ENCODE measurements around the gene ALMS1.

The ALMS1 gene

GRCh38 chr2:73640511-73640911, 254.9 kb downstream of the ALMS1 start:
- Histone ChIP-seq H3K27ac (ENCODE audit: low read depth, low read length) (no peak overlapping the region), H3K4me2 (ENCODE audit: low read length) (no peak overlapping the region)

GRCh38 chr2:73640946-73641766, 255.5 kb downstream of the ALMS1 start:
- Histone ChIP-seq H3K27ac (ENCODE audit: low read depth, low read length) (no peak overlapping the region), H3K9me2 (replicated peaks; ENCODE audit: control insufficient read depth, low read length) (no peaks in the 10 kb centered on the region), H3K79me2 (ENCODE audit: control insufficient read depth, low read length) (no peaks in the 10 kb centered on the region), H3K27me3 (ENCODE audit: control insufficient read depth, low read length) (no peaks in the 10 kb centered on the region), H3F3A (ENCODE audit: control insufficient read depth, insufficient read depth) (no peaks in the 10 kb centered on the region), H3K36me3 (ENCODE audit: control insufficient read depth, low read length) (no peaks in the 10 kb centered on the region), H4K20me1 (ENCODE audit: control insufficient read depth, insufficient read depth, low read depth, low read length) (no peaks in the 10 kb centered on the region), H3K4me1 (ENCODE audit: control insufficient read depth, low read length) (no peaks in the 10 kb centered on the region), H3K4me3 (ENCODE audit: low read length) (no peak overlapping the region), H3K9me3 (ENCODE audit: control insufficient read depth, insufficient read depth, low read length) (peaks cover 3% of the 10 kb centered on the region; the same call in 1 of the 2 replicates), H3K4me2 (ENCODE audit: low read length) (no peak overlapping the region)
- no peak for TF ChIP-seq CTCF (IDR thresholded peaks at IDR 0.05; ENCODE audit: low read depth, low read length, poor library complexity, severe bottlenecking)
- TF ChIP-seq EZH2phosphoT487 (IDR thresholded peaks at IDR 0.05; ENCODE audit: borderline replicate concordance, low read length): no peak

More at GRCh38 chr2:73640511-73640911, 254.9 kb downstream of the ALMS1 start:
- no peaks in the 10 kb centered on the region for H3K4me1 ChIP-seq (ENCODE audit: control insufficient read depth, low read length)
- no peaks in the 10 kb centered on the region for H4K20me1 ChIP-seq (ENCODE audit: control insufficient read depth, insufficient read depth, low read depth, low read length)
- H3K79me2 ChIP-seq (ENCODE audit: control insufficient read depth, low read length): no peaks in the 10 kb centered on the region
- H3K27me3 ChIP-seq (ENCODE audit: control insufficient read depth, low read length): no peaks in the 10 kb centered on the region
- no peaks in the 10 kb centered on the region for H3F3A ChIP-seq (ENCODE audit: control insufficient read depth, insufficient read depth)
- H3K9me3 ChIP-seq (ENCODE audit: control insufficient read depth, insufficient read depth, low read length): peaks cover 3% of the 10 kb centered on the region; the same call in 1 of the 2 replicates
- no peaks in the 10 kb centered on the region for H3K9me2 ChIP-seq (replicated peaks; ENCODE audit: control insufficient read depth, low read length)
- no peaks in the 10 kb centered on the region for H3K36me3 ChIP-seq (ENCODE audit: control insufficient read depth, low read length)
- TF ChIP-seq EZH2phosphoT487 (IDR thresholded peaks at IDR 0.05; ENCODE audit: borderline replicate concordance, low read length) (no peak), CTCF (IDR thresholded peaks at IDR 0.05; ENCODE audit: low read depth, low read length, poor library complexity, severe bottlenecking) (no peak)
- no peak overlapping the region for H3K4me3 ChIP-seq (ENCODE audit: low read length)

- H3K36me3 ChIP-seq (ENCODE audit: control insufficient read depth, low read length): no peaks in the 10 kb centered on the region
- no peaks in the 10 kb centered on the region for H3K9me2 ChIP-seq (replicated peaks; ENCODE audit: control insufficient read depth, low read length)
- no peaks in the 10 kb centered on the region for H3K27me3 ChIP-seq (ENCODE audit: control insufficient read depth, low read length)
- H3K79me2 ChIP-seq (ENCODE audit: control insufficient read depth, low read length): no peaks in the 10 kb centered on the region
- no peak overlapping the region for H3K4me2 ChIP-seq (ENCODE audit: low read length)
- H3K4me3 ChIP-seq (ENCODE audit: low read length): no peak overlapping the region
- no peak overlapping the region for H3K27ac ChIP-seq (ENCODE audit: low read depth, low read length)
- no peaks in the 10 kb centered on the region for H3K4me1 ChIP-seq (ENCODE audit: control insufficient read depth, low read length)
- TF ChIP-seq EZH2phosphoT487 (IDR thresholded peaks at IDR 0.05; ENCODE audit: borderline replicate concordance, low read length) (no peak), CTCF (IDR thresholded peaks at IDR 0.05; ENCODE audit: low read depth, low read length, poor library complexity, severe bottlenecking) (no peak)
- no peaks in the 10 kb centered on the region for H3F3A ChIP-seq (ENCODE audit: control insufficient read depth, insufficient read depth)
- no peaks in the 10 kb centered on the region for H4K20me1 ChIP-seq (ENCODE audit: control insufficient read depth, insufficient read depth, low read depth, low read length)
- H3K9me3 ChIP-seq (ENCODE audit: control insufficient read depth, insufficient read depth, low read length): peaks cover 3% of the 10 kb centered on the region; the same call in 1 of the 2 replicates
Measured at GRCh38 chr2:73641767-73642062, 256.1 kb downstream of the ALMS1 start.

Data from DOHH2 (cell line).